Testis (tissue), 3 donors: ENCODE data around the gene PHRF1. TPM values are rescaled to one million over a fixed set of nuclear protein-coding genes. Genes with fewer than 3 reads are reported as not detected.
"Not testable (repeated sequence)": the region's sequence is repeated elsewhere in the genome, so short reads cannot be mapped to it uniquely, and the experiment has no call there.

ENCODE experiments used
- DNase-seq: peaks from one replicate; pipeline ENCODE4 v3.0.0-alpha.2; 2019
- H3K27ac ChIP-seq, 2 donors: fragments of 200-600 bp; sonication (generic); one replicate each; pipeline ENCODE4 v1.5.1; 2019
- H3K27me3 ChIP-seq: fragments of 200-600 bp; sonication (generic); one replicate; pipeline ENCODE4 v1.5.1; 2019
- H3K36me3 ChIP-seq: fragments of 200-600 bp; sonication (generic); one replicate; pipeline ENCODE4 v1.5.1; 2017; ENCODE audit warnings: low read depth; ENCODE audit errors: missing control alignments
- H3K4me1 ChIP-seq: fragments of 200-600 bp; sonication (generic); one replicate; pipeline ENCODE4 v1.5.1; 2019
- H3K4me3 ChIP-seq, 2 donors: fragments of 200-600 bp; sonication (generic); one replicate each; pipeline ENCODE4 v1.5.1; 2017 to 2019
- H3K9me3 ChIP-seq: fragments of 200-600 bp; sonication (generic); one replicate; pipeline ENCODE4 v1.5.1; 2017
- CTCF ChIP-seq, 3 experiments: fragments of 450-650 bp in 2 of 3; fragments of 200-600 bp in 1 of 3; sonication (generic) in 1 of 3; IDR thresholded peaks; one replicate each; pipeline ENCODE4 v1.5.1; 2016 to 2019; ENCODE audit warnings: antibody characterized with exemption in 3 of 3, mild to moderate bottlenecking in 2 of 3, moderate library complexity in 1 of 3
- POLR2A ChIP-seq: fragments of 450-650 bp; IDR thresholded peaks from one replicate; pipeline ENCODE4 v1.6.1; 2017; ENCODE audit warnings: antibody characterized with exemption, mild to moderate bottlenecking, moderate library complexity
- WGBS, 2 donors: methylation state at CpG; one replicate each; pipeline ENCODE4 v1.1.5; 2018; 5-methylcytosine and 5-hydroxymethylcytosine counted together
- intact Hi-C: fragments of 100-400 bp; cut with DNase I; formaldehyde crosslinking; loops from one replicate; pipeline ENCODE4 v1.15.1; 2023; ENCODE audit warnings: low total_unique reads
- polyA plus RNA-seq: library from polyadenylated mRNA; stranded (reverse); fragments of 350-450 nt; fragmentation: Illumina TruSeq; extraction: RNeasy Lipid Tissue Mini Kit (QIAGEN cat#74804); gene quantifications from one replicate; pipeline ENCODE4 v1.2.3, GENCODE V29; 2014; ENCODE audit warnings: low read depth, low replicate concordance; ENCODE audit not compliant: insufficient read depth
- total RNA-seq, 2 donors: library from RNA; depleted of rRNA; stranded (reverse); fragments of >200 nt; gene quantifications; one replicate each; pipeline ENCODE4 v1.2.3, GENCODE V29; 2016

The PHRF1 gene
- total and polyA plus RNA-seq, 3 donors from 2014 or later: 30.2 to 74.4 (median 62.9) TPM

DNA sequence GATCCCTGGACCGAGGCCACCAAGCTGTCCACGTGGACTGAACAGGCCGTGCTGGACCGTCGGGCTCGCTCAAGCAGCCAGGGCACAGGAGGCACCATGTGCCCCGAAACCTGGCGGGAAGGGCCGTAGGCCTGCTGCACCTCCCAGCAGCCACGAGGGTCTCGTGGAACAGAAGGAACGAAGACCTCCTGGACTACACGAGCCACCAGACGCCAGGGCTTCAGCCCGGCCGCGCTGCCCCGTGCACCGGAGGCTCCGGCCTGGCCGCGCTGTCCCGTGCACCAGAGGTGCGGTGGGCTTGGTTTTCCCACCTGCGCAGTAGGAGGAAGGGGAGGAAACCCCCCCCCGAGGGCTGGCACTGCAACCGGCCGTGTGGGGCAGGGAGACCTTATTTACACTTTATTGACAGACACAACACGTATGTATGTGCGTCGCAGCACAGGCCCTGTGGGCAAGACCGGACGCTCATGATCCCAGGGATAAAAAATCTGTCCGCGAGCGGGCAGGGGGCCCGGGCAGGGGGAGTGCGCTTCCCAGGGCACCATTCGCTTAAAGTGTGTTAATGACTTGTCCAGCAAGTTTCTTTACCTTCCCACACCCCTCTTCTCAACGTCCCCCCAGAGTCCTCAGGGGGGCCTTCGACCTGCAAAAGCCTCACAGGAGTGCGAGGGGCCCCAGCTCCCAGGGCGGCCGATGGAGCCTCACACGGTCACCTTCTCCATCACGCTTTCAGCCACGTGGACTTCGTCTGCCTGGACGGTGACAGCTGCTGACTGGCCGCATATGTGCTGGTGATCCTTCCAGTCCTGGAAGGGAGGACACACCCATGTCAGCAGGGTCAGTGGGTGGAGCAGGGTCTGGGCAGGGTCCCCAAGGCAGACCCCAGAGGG is 67.8 kb downstream of the PHRF1 start:
- Histone ChIP-seq H3K36me3 (no peaks in the 10 kb centered on the region), H3K27me3 (no peaks in the 10 kb centered on the region), H3K27ac (no peak overlapping the region), H3K4me1 (no peaks in the 10 kb centered on the region), H3K9me3 (no peaks in the 10 kb centered on the region), H3K4me3 (no peak overlapping the region)
- no peak for DNase-seq
- 89 to 91% methylated on average over 30 to 50 of the region's 50 CpGs for WGBS, 2 donors
- intact Hi-C loops: no loop called here
- TF ChIP-seq CTCF (IDR thresholded peaks at IDR 0.05) (no peak), POLR2A (no peak)

DNA sequence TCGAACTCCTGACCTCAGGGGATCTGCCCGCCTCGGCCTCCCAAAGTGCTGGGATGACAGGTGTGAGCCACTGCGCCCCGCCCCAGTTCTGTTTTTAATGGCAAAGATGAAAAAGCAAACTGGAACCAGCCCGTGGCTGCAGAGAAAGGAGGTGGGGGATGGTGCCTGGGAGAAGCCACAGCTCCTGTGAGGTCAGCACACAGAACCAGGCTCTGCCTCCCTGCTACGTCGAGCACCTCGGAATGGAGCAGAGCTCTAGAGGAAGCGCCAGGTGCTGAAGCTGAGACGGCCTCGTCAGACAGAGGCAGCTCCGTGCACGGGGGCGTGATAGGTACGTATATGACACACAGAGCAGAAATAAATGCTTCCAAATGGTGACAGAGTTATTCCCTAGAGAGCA is 69.3 kb downstream of the PHRF1 start:
- TF ChIP-seq POLR2A (no peak), CTCF (IDR thresholded peaks at IDR 0.05) (no peak)
- H3K36me3 ChIP-seq: no peaks in the 10 kb centered on the region
- H3K9me3 ChIP-seq: no peaks in the 10 kb centered on the region
- no peaks in the 10 kb centered on the region for H3K4me1 ChIP-seq
- no peaks in the 10 kb centered on the region for H3K27me3 ChIP-seq
- 84 to 86% methylated on average over 16 of the region's 16 CpGs for WGBS, 2 donors
- no peak overlapping the region for H3K4me3 ChIP-seq
- H3K27ac ChIP-seq: no peak overlapping the region
- intact Hi-C loops: no loop called here
- DNase-seq: no peak

GRCh38 chr11:646214-646613 is 69.9 kb downstream of the PHRF1 start:
- intact Hi-C loops: no loop called here
- TF ChIP-seq POLR2A (no peak), CTCF (IDR thresholded peaks at IDR 0.05) (no peak)
- Histone ChIP-seq H3K27ac (no peak overlapping the region), H3K4me1 (no peaks in the 10 kb centered on the region), H3K9me3 (no peaks in the 10 kb centered on the region), H3K4me3 (no peak overlapping the region), H3K27me3 (no peaks in the 10 kb centered on the region), H3K36me3 (no peaks in the 10 kb centered on the region)
- 86 to 90% methylated on average over 13 to 14 of the region's 14 CpGs for WGBS, 2 donors
- DNase-seq: no peak

DNA sequence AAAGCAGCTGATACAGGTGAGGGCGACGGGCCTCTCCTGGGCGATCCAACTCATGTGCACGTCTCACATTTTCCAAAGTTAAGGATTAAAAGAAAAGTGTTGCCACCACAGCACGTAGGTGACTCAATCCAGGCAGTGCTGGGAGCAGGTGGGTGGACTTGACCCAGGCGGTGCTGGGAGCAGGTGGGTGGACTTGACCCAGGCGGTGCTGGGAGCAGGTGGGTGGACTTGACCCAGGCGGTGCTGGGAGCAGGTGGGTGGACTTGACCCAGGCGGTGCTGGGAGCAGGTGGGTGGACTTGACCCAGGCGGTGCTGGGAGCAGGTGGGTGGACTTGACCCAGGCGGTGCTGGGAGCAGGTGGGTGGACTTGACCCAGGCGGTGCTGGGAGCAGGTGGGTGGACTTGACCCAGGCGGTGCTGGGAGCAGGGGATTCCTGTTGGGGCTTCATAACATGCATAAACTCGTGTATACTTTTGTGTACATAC is 71.4 kb downstream of the PHRF1 start:
- not testable (repeated sequence) for H3K36me3 ChIP-seq

GRCh38 chr11:650482-650881 is 74.2 kb downstream of the PHRF1 start:
- DNase-seq: no peak
- WGBS, 2 donors: 93 to 97% methylated on average over 10 of the region's 10 CpGs
- H3K4me3 ChIP-seq: no peak overlapping the region
- no peak overlapping the region for H3K27ac ChIP-seq
- no peaks in the 10 kb centered on the region for H3K27me3 ChIP-seq
- H3K9me3 ChIP-seq: no peaks in the 10 kb centered on the region
- no peaks in the 10 kb centered on the region for H3K36me3 ChIP-seq
- no peaks in the 10 kb centered on the region for H3K4me1 ChIP-seq
- intact Hi-C loops: no loop called here
- TF ChIP-seq CTCF (IDR thresholded peaks at IDR 0.05): no peak
- no peak for TF ChIP-seq POLR2A

More for the DNA sequence above, 71.4 kb downstream of the PHRF1 start:
- H3K9me3 ChIP-seq, H3K27ac ChIP-seq, H3K4me3 ChIP-seq, H3K4me1 ChIP-seq, intact Hi-C loops, DNase-seq, H3K27me3 ChIP-seq: not testable (repeated sequence)
- WGBS, 2 donors: 84 to 91% methylated on average over 5 to 12 of the region's 14 CpGs

GRCh38 chr11:653136-653535 is 76.9 kb downstream of the PHRF1 start:
- H3K27me3 ChIP-seq, H3K27ac ChIP-seq, DNase-seq, intact Hi-C loops, H3K9me3 ChIP-seq, H3K36me3 ChIP-seq, H3K4me1 ChIP-seq, H3K4me3 ChIP-seq: not testable (repeated sequence)
- WGBS, 2 donors: 88 to 92% methylated on average over 14 of the region's 14 CpGs
